ENCODE data around the gene PRKCE.

Gene PRKCE

DNA sequence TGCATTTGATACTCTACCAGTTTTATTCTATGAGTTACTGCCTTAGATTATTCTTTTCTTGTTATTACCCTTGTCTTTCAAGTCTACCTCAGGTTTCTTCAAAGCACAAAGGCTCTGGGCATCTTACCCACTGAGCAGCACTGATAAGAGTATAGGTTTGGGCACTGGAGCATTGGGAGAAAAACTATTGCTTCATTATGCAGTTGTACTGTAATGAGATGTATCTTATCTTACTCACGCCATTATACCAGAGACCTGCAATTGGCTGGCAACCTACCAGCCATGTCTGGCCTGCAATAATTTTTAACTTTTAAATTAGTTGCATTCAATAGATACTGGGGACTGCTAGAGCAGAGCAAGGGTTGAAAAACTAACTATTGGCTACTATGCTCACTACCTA is 21.5 kb upstream of the PRKCE start:
- no peak for DNase-seq (ENCODE audit: low read depth)
- H3K4me3 ChIP-seq (ENCODE audit: low read depth, low read length): no peak overlapping the region
- TF ChIP-seq, protein P1, sequence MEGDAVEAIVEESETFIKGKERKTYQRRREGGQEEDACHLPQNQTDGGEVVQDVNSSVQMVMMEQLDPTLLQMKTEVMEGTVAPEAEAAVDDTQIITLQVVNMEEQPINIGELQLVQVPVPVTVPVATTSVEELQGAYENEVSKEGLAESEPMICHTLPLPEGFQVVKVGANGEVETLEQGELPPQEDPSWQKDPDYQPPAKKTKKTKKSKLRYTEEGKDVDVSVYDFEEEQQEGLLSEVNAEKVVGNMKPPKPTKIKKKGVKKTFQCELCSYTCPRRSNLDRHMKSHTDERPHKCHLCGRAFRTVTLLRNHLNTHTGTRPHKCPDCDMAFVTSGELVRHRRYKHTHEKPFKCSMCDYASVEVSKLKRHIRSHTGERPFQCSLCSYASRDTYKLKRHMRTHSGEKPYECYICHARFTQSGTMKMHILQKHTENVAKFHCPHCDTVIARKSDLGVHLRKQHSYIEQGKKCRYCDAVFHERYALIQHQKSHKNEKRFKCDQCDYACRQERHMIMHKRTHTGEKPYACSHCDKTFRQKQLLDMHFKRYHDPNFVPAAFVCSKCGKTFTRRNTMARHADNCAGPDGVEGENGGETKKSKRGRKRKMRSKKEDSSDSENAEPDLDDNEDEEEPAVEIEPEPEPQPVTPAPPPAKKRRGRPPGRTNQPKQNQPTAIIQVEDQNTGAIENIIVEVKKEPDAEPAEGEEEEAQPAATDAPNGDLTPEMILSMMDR (IDR thresholded peaks at IDR 0.05; ENCODE audit: low read depth, low read length, missing control alignments): no peak

DNA sequence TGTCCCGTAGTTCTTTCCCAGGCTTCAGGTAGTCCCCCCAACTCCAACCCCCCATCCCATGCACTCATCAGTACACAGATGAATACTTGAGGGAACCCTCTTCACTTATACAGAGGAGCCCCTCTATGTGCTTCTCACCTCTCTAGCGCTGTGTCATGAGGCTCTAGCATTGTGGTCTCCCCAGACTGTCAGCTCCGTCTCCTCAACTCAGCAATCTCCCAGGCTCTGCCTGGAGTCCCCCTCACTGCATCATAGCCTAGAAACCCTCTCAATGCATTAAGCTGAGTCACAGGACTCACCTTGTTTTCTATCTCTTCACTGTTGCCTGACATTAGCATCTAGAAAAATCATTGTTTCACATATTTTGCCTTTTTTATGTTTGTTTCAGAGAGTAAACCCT is 20.2 kb upstream of the PRKCE start:
- TF ChIP-seq, protein P1 (IDR thresholded peaks at IDR 0.05; ENCODE audit: low read depth, low read length, missing control alignments): no peak
- H3K4me3 ChIP-seq (ENCODE audit: low read depth, low read length): no peak overlapping the region
- DNase-seq (ENCODE audit: low read depth): no peak

DNA sequence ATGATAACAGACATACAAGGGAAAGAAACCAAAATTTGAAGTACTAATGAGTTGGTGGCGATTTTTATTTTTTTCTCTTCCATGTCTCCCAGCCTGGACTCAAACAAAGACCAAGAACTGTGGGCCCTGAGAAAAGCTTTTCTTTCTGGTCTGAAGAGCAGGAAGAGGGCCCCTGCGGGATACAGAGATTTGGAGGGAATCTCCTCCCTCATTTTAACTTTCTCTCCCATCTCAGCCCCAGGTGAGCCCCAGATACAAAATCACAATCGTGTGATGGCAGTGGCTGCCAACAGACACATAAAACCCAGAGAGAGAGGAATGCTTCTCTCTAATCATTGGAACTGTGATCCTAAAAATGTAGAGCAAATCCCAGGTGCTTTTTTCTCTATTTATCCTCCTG is 19.5 kb upstream of the PRKCE start:
- no peak overlapping the region for H3K4me3 ChIP-seq (ENCODE audit: low read depth, low read length)
- TF ChIP-seq, protein P1 (IDR thresholded peaks at IDR 0.05; ENCODE audit: low read depth, low read length, missing control alignments): no peak
- no peak for DNase-seq (ENCODE audit: low read depth)

DNA sequence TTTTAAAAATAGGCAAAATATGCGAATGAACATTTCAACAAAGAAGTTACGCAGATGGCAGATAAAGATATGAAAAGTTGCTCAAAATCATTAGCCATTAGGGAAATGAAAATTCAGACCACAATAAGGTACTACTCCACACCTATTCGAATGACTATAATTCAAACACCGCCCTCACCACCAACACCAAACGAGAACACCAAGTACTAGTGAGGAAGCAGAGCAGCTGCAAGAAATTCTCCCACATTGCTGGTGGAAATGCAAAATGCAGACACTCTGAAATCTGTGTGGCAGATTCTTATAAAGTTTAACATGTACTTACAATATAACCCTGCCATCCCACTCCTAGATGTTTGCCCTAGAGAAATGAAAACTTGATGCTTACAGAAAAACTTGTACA is 17.3 kb upstream of the PRKCE start:
- no peak for DNase-seq (ENCODE audit: low read depth)
- TF ChIP-seq, protein P1 (IDR thresholded peaks at IDR 0.05; ENCODE audit: low read depth, low read length, missing control alignments): no peak
- H3K4me3 ChIP-seq (ENCODE audit: low read depth, low read length): no peak overlapping the region

DNA sequence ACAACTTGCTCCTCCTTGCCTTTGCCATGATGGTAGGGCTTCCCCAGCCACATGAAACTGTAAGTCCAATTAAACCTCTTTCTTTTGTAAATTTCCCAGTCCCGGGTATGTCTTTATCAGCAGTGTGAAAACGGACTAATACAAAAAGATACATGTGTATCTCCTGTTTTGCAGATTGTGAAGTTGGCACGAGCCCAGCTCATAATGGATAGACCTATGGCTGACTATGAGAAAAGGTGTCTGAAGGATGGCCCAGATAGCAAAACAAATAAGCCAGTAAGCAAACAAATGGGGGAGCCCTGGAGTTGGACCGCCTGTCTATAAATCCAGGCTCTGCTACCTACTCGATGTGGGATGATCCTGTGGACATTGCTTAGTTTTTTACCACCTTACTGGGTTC is 15.5 kb upstream of the PRKCE start:
- DNase-seq (ENCODE audit: low read depth): no peak

DNA sequence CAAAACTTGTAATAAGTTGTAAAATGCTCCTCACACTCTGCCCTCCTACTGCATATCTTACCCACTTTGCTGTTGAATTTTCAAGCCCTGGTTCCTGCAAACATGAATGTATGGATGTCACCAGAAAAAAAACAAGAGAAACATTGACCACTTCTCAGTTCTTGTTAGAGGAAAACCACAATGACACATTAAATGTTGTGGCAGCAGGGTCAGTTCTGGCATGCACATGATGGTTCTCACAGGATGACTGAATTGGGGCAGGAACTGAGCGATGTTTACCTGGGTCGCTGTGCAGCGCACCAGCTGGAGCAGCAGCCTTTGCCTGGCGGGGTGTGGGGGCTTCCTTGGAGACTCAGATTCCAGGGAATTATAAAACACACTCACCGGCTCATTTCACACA is 14.0 kb upstream of the PRKCE start:
- no peak for DNase-seq (ENCODE audit: low read depth)
- TF ChIP-seq, protein P1 (IDR thresholded peaks at IDR 0.05; ENCODE audit: low read depth, low read length, missing control alignments): no peak
- H3K4me3 ChIP-seq (ENCODE audit: low read depth, low read length): no peak overlapping the region

More for the DNA sequence above, 15.5 kb upstream of the PRKCE start:
- H3K4me3 ChIP-seq (ENCODE audit: low read depth, low read length): no peak overlapping the region
- TF ChIP-seq, protein P1 (IDR thresholded peaks at IDR 0.05; ENCODE audit: low read depth, low read length, missing control alignments): no peak

DNA sequence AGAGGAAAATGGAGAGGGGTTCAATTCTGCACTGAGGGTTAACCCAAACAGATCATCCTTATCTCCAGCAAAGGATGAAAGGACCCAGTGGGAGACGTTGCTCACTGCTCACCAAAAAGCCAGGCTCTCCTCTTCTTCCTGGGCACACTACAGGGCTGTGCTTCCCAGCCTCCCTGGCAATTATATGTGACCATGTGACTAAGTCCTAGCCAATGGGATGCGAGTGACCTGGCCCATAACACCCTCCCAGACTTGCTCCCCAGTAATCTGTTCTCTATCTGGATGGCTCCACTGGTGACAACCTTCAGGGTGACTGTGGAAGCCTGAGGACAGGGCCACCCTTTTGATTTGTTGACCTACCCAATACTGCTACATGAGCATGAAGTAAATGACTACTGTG is 10.9 kb upstream of the PRKCE start:
- TF ChIP-seq, protein P1 (IDR thresholded peaks at IDR 0.05; ENCODE audit: low read depth, low read length, missing control alignments): no peak
- no peak for DNase-seq (ENCODE audit: low read depth)
- no peak overlapping the region for H3K4me3 ChIP-seq (ENCODE audit: low read depth, low read length)
